22Rv1 (cell line): ENCODE data around the gene JSRP1.
A peak's percentile ranks its signal among the peaks of the same experiment; 100 is the strongest.

Source experiments
- H3K27ac ChIP-seq: fragments of 450-650 bp; 2 replicates; pipeline ENCODE4 v1.5.1; 2017
- CTCF ChIP-seq: fragments of 450-650 bp; IDR thresholded peaks from 2 replicates; pipeline ENCODE4 v1.5.1; 2017; ENCODE audit warnings: mild to moderate bottlenecking
- ZFX ChIP-seq: fragments of 450-650 bp; IDR thresholded peaks from 2 replicates; pipeline ENCODE4 v1.6.1; 2017; ENCODE audit warnings: antibody characterized with exemption, borderline replicate concordance

Gene JSRP1

GRCh38 chr19:2235381-2236063, 20.7 kb downstream of the JSRP1 start:
- no peak for TF ChIP-seq CTCF
- TF ChIP-seq ZFX = no peak
- peak overlapping the region; percentile 96 for H3K27ac ChIP-seq

GRCh38 chr19:2234996-2235380, 21.2 kb downstream of the JSRP1 start:
- H3K27ac ChIP-seq = peak overlapping the region; percentile 96
- TF ChIP-seq ZFX (no peak), CTCF (no peak)

GRCh38 chr19:2233601-2234280, 22.5 kb downstream of the JSRP1 start:
- TF ChIP-seq ZFX (no peak), CTCF (no peak)
- peak overlapping the region; percentile 96 for H3K27ac ChIP-seq

- no peak for TF ChIP-seq ZFX
- no peak for TF ChIP-seq CTCF
- peak overlapping the region; percentile 96 for H3K27ac ChIP-seq
Measured at GRCh38 chr19:2232286-2233151, 23.7 kb downstream of the JSRP1 start.

GRCh38 chr19:2231621-2232221, 24.5 kb downstream of the JSRP1 start:
- H3K27ac ChIP-seq = peak overlapping the region; percentile 96
- TF ChIP-seq ZFX (no peak), CTCF (peak; percentile 29)

GRCh38 chr19:2230807-2231533, 25.2 kb downstream of the JSRP1 start:
- peak overlapping the region; percentile 96 for H3K27ac ChIP-seq
- TF ChIP-seq CTCF (no peak), ZFX (no peak)
